Neuronal stem cell (in vitro differentiated cells): Measurements from ENCODE around the gene MCTP1.

Experiments used
- DNase-seq: peaks from one replicate; pipeline ENCODE4 v3.0.0-alpha.2; 2013; ENCODE audit warnings: low spot score
- H2AFZ ChIP-seq: one replicate; pipeline ENCODE4 v1.6.1; 2013; ENCODE audit warnings: mild to moderate bottlenecking, low read length, inconsistent platforms
- H2AK5ac ChIP-seq: 2 replicates; pipeline ENCODE4 v1.6.1; 2013; ENCODE audit warnings: low read depth, mild to moderate bottlenecking, inconsistent platforms, low read length, moderate library complexity, mixed read lengths
- H2BK120ac ChIP-seq: 2 replicates; pipeline ENCODE4 v1.6.1; 2013; ENCODE audit warnings: low read depth, mild to moderate bottlenecking, inconsistent platforms, low read length, moderate library complexity, mixed read lengths
- H2BK12ac ChIP-seq: one replicate; pipeline ENCODE4 v1.6.1; 2013; ENCODE audit warnings: low read length, inconsistent platforms
- H2BK15ac ChIP-seq: 2 replicates; pipeline ENCODE4 v1.6.1; 2013; ENCODE audit warnings: mild to moderate bottlenecking, low read length, inconsistent platforms, mixed read lengths
- H2BK5ac ChIP-seq: one replicate; pipeline ENCODE4 v1.6.1; 2013; ENCODE audit warnings: inconsistent platforms, mild to moderate bottlenecking, low read length, moderate library complexity
- H3K14ac ChIP-seq: one replicate; pipeline ENCODE4 v1.6.1; 2013; ENCODE audit warnings: low read length, inconsistent platforms
- H3K18ac ChIP-seq: 2 replicates; pipeline ENCODE4 v1.6.1; 2013; ENCODE audit warnings: low read length, inconsistent platforms
- H3K23ac ChIP-seq: 2 replicates; pipeline ENCODE4 v1.6.1; 2013; ENCODE audit warnings: low read depth, mild to moderate bottlenecking, mixed read lengths, low read length, inconsistent platforms; ENCODE audit not compliant: poor library complexity
- H3K27ac ChIP-seq: replicated peaks from 3 replicates; pipeline ENCODE4 v1.5.1; 2013; ENCODE audit warnings: low read length, inconsistent platforms
- H3K27me3 ChIP-seq, 3 experiments: 2 replicates each; pipeline ENCODE4 v1.6.1; 2013; ENCODE audit warnings: low read length in 3 of 3, mild to moderate bottlenecking in 2 of 3, inconsistent platforms in 1 of 3, low read depth in 1 of 3, mixed read lengths in 1 of 3, moderate library complexity in 1 of 3; ENCODE audit not compliant: control insufficient read depth in 3 of 3, insufficient read depth in 3 of 3
- H3K36me3 ChIP-seq, 2 donors: replicated peaks in 1 of 2; 2 replicates each; pipeline ENCODE4 v1.6.1; 2013; ENCODE audit warnings: low read length in 2 of 2; ENCODE audit not compliant: control insufficient read depth in 2 of 2, insufficient read depth in 2 of 2
- H3K4ac ChIP-seq: 2 replicates; pipeline ENCODE4 v1.6.1; 2013; ENCODE audit warnings: inconsistent platforms, mild to moderate bottlenecking, low read length, moderate library complexity
- H3K4me1 ChIP-seq, 2 donors: 1 replicate in 1 of 2; 2 replicates in 1 of 2; pipeline ENCODE4 v1.6.1; 2013; ENCODE audit warnings: low read length in 2 of 2, low read depth in 1 of 2; ENCODE audit not compliant: control insufficient read depth in 2 of 2, insufficient read depth in 1 of 2
- H3K4me2 ChIP-seq: one replicate; pipeline ENCODE4 v1.6.1; 2013; ENCODE audit warnings: mild to moderate bottlenecking, low read length, inconsistent platforms; ENCODE audit not compliant: insufficient read depth, poor library complexity, severe bottlenecking
- H3K4me3 ChIP-seq, 2 donors: 2 replicates each; pipeline ENCODE4 v1.5.1; 2013; ENCODE audit warnings: low read length in 2 of 2, mild to moderate bottlenecking in 2 of 2, inconsistent platforms in 1 of 2, moderate library complexity in 1 of 2
- H3K79me1 ChIP-seq: one replicate; pipeline ENCODE4 v1.6.1; 2013; ENCODE audit warnings: low read depth, mild to moderate bottlenecking, inconsistent platforms, low read length, moderate library complexity
- H3K9ac ChIP-seq: one replicate; pipeline ENCODE4 v1.6.1; 2013; ENCODE audit warnings: mild to moderate bottlenecking, low read depth, low read length, inconsistent platforms; ENCODE audit not compliant: poor library complexity
- H3K9me3 ChIP-seq, 2 donors: replicated peaks in 1 of 2; 2 replicates each; pipeline versions ENCODE3 to v1.6.1; 2013; ENCODE audit warnings: low read length in 2 of 2, mild to moderate bottlenecking in 2 of 2, inconsistent platforms in 1 of 2, low read depth in 1 of 2, mixed read lengths in 1 of 2, moderate library complexity in 1 of 2; ENCODE audit not compliant: control insufficient read depth in 2 of 2, insufficient read depth in 1 of 2
- H4K8ac ChIP-seq: one replicate; pipeline ENCODE4 v1.6.1; 2013; ENCODE audit warnings: low read depth, mild to moderate bottlenecking, inconsistent platforms, low read length, moderate library complexity
- H4K91ac ChIP-seq: one replicate; pipeline ENCODE4 v1.6.1; 2013; ENCODE audit warnings: low read length, low read depth, mild to moderate bottlenecking, inconsistent platforms; ENCODE audit not compliant: poor library complexity
- WGBS, 2 donors: extraction: QIAGEN DNeasy Blood & Tissue Kit; methylation state at CpG; one replicate each; pipeline ENCODE4 v1.1.7; 2013; ENCODE audit warnings: missing lambda C conversion rate in 2 of 2, mixed read lengths in 1 of 2; ENCODE audit not compliant: insufficient read length in 2 of 2, insufficient replicate concordance in 1 of 2; ENCODE audit errors: extremely low coverage in 2 of 2; 5-methylcytosine and 5-hydroxymethylcytosine counted together

The MCTP1 gene

DNA sequence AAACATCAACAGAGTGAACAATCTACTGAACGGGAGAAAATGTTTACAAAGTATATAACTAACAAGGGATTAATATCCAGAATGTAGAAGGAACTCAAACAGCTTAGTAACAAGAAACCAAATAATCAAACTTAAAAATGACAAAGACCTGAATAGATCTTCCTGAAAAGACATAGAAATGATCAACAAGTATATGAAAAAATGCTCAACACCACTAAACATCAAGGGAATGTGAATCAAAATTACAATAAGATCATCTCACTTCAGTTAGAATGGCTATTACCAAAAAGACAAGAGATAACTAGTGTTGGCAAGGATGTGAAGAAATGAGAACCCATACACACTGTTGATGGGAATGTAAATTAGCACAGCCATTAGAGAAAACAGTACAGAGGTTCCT is 218.8 kb downstream of the MCTP1 start:
- H3K27me3 ChIP-seq: no peaks in the 10 kb centered on the region
- no peak overlapping the region for H2BK5ac ChIP-seq
- no peak overlapping the region for H3K18ac ChIP-seq
- H2BK15ac ChIP-seq: no peak overlapping the region
- H3K9ac ChIP-seq: no peak overlapping the region
- H3K4me2 ChIP-seq: no peak overlapping the region
- no CpG with 5 or more reads among the region's 1 CpG for WGBS, 2 donors
- no peaks in the 10 kb centered on the region for H3K79me1 ChIP-seq
- H2AK5ac ChIP-seq: no peak overlapping the region
- no peak for DNase-seq
- no peak overlapping the region for H4K8ac ChIP-seq
- no peak overlapping the region for H4K91ac ChIP-seq
- H3K9me3 ChIP-seq: no peaks in the 10 kb centered on the region
- H3K23ac ChIP-seq: no peak overlapping the region
- no peak overlapping the region for H2AFZ ChIP-seq
- H3K4ac ChIP-seq: no peak overlapping the region
- peaks cover 3 to 4% of the 10 kb centered on the region in 2 donors for H3K4me1 ChIP-seq
- no peak overlapping the region for H3K14ac ChIP-seq
- no peak overlapping the region for H3K4me3 ChIP-seq
- H2BK12ac ChIP-seq: no peak overlapping the region
- no peak overlapping the region for H3K27ac ChIP-seq
- no peaks in the 10 kb centered on the region for H3K36me3 ChIP-seq
- H2BK120ac ChIP-seq: no peak overlapping the region

DNA sequence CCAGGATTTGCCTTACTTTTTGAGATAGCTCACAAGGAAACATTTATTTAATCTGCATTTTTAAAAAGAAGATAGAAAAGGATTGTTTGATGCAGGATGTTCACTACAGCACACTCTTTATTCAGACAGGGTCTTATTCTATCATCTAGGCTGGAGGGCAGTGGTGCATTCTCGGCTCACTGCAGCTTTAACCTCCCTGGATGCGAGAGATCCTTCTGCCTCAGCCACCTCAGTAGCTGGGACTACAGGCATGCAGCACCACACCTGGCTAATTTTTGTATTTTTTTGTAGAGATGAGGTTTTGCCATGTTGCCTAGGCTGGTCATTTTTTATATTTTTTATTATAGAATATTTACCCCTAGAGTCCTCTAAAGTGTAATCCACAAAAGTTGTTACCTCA is 221.4 kb downstream of the MCTP1 start:
- no peak overlapping the region for H2BK120ac ChIP-seq

DNA sequence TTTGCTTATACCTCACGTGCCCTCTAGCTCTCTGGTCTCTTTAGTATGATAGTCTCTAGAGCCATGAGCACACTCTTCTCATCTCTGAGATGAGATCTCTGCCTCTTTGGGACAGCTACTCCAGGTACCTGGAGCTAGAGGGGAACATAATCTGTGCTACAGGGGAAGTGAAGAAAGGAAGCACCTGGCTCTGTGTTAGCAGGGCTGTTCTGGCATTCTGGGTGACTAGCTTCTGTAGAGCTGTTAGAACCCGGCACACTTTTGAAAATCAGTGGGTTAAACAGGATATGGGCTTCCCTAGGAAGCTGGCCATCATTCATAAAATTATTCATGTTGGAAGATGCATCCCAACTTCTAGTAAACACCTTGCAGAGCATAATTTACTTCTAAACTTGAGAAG is 224.8 kb downstream of the MCTP1 start:
- no peak overlapping the region for H4K91ac ChIP-seq

More for the DNA sequence above, 221.4 kb downstream of the MCTP1 start:
- Histone ChIP-seq H2BK5ac (no peak overlapping the region), H3K9ac (no peak overlapping the region), H3K18ac (no peak overlapping the region), H3K4me2 (no peak overlapping the region), H4K91ac (no peak overlapping the region), H3K36me3 (no peaks in the 10 kb centered on the region), H3K27ac (no peak overlapping the region), H2BK12ac (no peak overlapping the region), H3K4me3 (no peak overlapping the region), H3K27me3 (no peaks in the 10 kb centered on the region), H2AFZ (peak overlapping the region; percentile 34), H4K8ac (no peak overlapping the region), H3K79me1 (no peaks in the 10 kb centered on the region), H2AK5ac (no peak overlapping the region), H2BK15ac (no peak overlapping the region), H3K4ac (no peak overlapping the region), H3K23ac (no peak overlapping the region), H3K9me3 (peaks cover 0 to 2% of the 10 kb centered on the region in 2 donors), H3K14ac (no peak overlapping the region), H3K4me1 (peaks cover 2 to 3% of the 10 kb centered on the region in 2 donors)
- DNase-seq: no peak
- WGBS, 2 donors: no CpG with 5 or more reads among the region's 2 CpGs

DNA sequence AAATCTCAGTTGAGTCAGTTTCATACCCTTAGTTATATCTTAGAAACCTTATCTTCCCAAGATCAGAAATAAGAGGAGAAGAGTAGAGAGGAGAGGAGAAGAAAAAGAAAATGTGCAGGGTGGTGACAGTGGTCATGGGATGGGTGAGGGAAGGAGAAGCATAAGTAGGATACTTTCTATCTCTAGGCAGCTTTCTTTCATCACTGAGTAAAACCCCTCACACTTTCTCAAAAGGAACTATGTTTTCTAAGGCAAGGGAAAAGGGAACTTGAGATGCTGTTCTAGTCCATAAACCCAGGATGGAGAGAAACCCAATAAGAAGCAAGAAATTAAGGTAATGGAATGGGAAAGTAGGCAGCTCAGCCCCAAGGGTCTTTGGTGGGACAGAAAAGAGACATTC is 225.3 kb downstream of the MCTP1 start:
- no peak overlapping the region for H3K9ac ChIP-seq
- DNase-seq: no peak
- no peak overlapping the region for H2BK120ac ChIP-seq
- no peak overlapping the region for H4K91ac ChIP-seq
- H3K79me1 ChIP-seq: no peaks in the 10 kb centered on the region
- no peak overlapping the region for H3K18ac ChIP-seq
- no peaks in the 10 kb centered on the region for H3K36me3 ChIP-seq
- no peak overlapping the region for H2BK12ac ChIP-seq
- no peak overlapping the region for H2BK5ac ChIP-seq
- H3K27me3 ChIP-seq: no peaks in the 10 kb centered on the region
- H3K23ac ChIP-seq: no peak overlapping the region
- no peak overlapping the region for H3K27ac ChIP-seq
- H2AFZ ChIP-seq: no peak overlapping the region
- H3K4ac ChIP-seq: no peak overlapping the region
- peaks cover 3 to 5% of the 10 kb centered on the region in 2 donors for H3K4me1 ChIP-seq
- H3K9me3 ChIP-seq: peaks cover 0 to 2% of the 10 kb centered on the region in 2 donors
- no peak overlapping the region for H3K4me2 ChIP-seq
- H2BK15ac ChIP-seq: no peak overlapping the region
- H3K14ac ChIP-seq: no peak overlapping the region
- no peak overlapping the region for H3K4me3 ChIP-seq
- no peak overlapping the region for H2AK5ac ChIP-seq
- no peak overlapping the region for H4K8ac ChIP-seq

More for the DNA sequence above, 224.8 kb downstream of the MCTP1 start:
- Histone ChIP-seq H2AFZ (no peak overlapping the region), H2BK120ac (no peak overlapping the region), H3K27me3 (no peaks in the 10 kb centered on the region), H2AK5ac (no peak overlapping the region), H3K9me3 (peaks cover 0 to 2% of the 10 kb centered on the region in 2 donors), H3K4me2 (no peak overlapping the region), H3K4me1 (peaks cover 3 to 5% of the 10 kb centered on the region in 2 donors), H3K23ac (no peak overlapping the region), H3K14ac (no peak overlapping the region), H3K27ac (no peak overlapping the region), H4K8ac (no peak overlapping the region), H3K4me3 (no peak overlapping the region), H3K79me1 (no peaks in the 10 kb centered on the region), H3K36me3 (no peaks in the 10 kb centered on the region), H3K4ac (peak overlapping the region; percentile 66), H3K9ac (no peak overlapping the region), H2BK5ac (no peak overlapping the region), H2BK15ac (no peak overlapping the region), H2BK12ac (no peak overlapping the region), H3K18ac (no peak overlapping the region)
- WGBS, 2 donors: no CpG with 5 or more reads among the region's 2 CpGs
- no peak for DNase-seq
